GM12874 (cell line): ENCODE results near the gene GNB1L.

Experiments
- TF ChIP-seq, protein P1 (sequence below): IDR thresholded peaks from 2 replicates; pipeline ENCODE4 v1.5.1; 2011; ENCODE audit warnings: low read depth, mild to moderate bottlenecking, control low read depth, low read length, moderate library complexity; ENCODE audit not compliant: insufficient read depth

The GNB1L gene

DNA sequence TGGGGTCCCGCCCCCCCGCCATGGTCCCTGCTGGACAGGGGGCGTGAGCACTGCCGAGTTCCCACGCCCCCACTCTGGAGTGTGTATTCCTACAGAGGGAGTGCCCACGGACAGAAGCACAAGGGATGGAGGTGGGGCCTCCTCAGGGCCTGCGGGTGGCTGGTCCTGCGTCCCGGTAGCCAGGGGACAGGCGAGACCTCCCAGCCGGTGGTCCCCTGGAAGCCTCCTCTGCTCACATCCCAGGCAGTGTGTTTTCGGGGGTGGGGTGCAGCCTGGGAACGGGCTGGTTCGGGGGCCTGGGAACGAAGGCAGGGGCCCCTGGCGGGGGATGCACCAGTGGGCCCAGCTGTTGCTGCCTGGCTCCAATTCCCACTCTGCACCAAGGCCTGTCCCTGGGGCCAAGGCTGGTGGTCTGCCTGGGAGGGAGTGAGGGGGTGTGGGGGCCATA lies 115.2 kb downstream of the GNB1L start:
- TF ChIP-seq, protein P1, sequence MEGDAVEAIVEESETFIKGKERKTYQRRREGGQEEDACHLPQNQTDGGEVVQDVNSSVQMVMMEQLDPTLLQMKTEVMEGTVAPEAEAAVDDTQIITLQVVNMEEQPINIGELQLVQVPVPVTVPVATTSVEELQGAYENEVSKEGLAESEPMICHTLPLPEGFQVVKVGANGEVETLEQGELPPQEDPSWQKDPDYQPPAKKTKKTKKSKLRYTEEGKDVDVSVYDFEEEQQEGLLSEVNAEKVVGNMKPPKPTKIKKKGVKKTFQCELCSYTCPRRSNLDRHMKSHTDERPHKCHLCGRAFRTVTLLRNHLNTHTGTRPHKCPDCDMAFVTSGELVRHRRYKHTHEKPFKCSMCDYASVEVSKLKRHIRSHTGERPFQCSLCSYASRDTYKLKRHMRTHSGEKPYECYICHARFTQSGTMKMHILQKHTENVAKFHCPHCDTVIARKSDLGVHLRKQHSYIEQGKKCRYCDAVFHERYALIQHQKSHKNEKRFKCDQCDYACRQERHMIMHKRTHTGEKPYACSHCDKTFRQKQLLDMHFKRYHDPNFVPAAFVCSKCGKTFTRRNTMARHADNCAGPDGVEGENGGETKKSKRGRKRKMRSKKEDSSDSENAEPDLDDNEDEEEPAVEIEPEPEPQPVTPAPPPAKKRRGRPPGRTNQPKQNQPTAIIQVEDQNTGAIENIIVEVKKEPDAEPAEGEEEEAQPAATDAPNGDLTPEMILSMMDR, result no peak

DNA sequence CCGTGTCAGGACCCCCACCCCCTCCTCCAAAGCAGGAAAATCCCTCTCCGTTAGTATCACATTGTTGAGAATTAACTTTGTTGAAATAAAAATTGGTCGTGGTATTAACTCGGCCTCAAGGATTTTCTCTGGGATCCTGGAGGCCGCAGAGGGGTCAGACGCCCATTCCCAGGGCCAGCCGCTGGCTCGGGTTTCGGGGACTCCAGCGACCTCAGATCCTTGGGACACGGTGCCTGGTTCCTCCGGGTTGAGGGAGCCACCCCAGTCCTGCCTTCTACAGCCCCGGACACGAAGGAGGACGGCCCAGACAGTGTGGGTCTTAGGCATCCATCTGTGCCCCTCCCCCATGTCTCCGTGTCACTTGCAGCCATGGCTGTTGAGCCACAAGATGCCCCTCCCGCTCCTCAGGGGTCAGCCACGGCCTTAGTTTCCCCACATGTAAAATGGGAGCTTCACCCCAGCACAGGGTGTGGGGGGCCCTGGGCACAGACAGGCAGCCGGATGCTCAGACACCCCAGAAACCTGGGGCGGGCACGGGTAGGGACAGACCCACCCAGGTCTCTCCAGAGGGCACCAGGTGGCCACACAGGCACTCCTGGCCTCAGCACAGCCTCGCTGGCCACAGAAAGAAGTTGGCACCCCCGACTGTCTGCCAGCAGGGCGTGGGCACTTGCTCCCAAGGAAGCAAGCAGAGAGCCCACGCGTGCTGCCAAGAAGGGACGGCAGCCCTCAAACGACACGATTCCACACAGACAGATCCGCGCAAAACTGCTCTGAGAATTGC lies 115.8 kb downstream of the GNB1L start:
- TF ChIP-seq, protein P1, result no peak

DNA sequence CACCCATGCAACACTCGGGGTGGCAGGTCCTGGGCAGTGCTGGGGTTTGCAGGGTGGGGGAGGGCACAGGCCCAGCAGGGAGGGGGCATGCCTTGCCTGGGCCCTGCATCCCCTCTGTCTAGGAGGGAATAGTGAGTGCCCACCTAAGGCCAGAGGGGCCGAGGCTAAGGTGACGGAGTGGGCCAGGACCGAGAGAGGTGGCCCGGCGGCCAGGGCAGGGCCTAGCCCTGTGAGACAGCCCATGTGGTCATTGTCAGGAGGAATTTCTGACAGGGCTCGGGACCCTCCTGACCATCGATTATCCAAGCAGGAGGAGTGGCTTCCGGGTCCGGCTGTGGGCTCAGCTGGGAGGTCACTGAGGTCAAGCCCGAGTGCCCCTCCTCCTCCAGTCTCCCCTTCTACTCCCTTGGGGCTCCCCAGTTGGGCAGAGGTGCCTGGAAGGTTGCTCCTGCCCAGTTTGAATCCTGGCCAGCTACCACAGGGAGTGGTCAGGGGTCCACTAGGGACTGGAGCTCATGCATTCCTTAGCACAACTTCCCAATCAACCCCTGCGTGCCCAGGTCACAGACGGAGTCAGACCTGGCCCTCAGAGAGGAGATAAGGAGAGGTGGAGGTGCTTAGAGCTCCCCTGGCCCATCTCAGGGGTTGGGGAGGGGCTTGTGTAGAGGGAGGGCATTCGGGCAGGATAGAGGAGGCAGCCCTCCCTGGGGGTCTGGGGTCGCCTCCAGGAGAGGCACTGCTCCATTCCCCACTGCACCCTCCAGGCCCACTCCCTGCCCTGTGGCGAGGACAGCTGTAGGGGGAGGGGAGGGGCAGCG lies 116.6 kb downstream of the GNB1L start:
- TF ChIP-seq, protein P1, result no peak

DNA sequence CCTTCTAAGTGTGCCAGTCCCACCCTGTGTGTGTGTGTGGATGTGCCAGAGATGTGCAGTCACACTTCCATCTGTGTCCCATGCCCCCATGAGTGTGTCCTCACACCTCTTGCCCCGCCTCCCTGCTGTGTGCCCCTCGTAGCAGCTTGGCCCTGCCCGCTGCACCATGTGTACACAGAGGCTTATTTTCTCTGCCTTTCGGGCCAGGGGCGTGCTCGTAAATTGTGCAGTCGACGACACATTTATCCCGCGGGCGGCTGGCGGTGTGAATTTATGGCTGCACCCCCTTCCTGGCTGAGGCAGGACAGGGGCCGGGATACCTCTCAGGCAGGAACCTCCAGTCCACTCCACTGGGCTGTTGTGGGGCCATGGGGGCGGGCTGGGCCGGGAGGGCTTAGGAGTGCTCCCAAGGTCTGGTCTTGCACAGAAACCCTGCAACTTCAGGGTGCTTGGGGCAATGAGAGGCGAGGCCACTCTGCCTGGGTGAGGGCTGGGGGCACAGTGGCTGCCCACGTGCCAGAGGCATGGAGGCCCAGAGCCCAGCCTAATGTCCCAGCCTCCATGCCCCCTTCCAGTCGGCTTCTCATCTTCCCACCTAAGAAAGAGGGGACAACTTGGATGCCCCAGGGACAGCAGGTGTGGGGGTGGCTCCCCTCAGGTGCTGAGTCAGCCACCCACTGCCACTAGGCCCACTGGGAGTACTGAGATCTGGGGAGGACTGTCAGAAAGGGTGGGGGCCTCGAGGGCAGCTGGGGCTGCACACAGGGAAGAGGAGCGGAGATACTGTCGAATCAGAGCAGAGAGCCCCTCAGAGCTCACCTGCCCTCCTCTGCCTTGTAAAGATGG lies 118.8 kb downstream of the GNB1L start:
- TF ChIP-seq, protein P1, result no peak

DNA sequence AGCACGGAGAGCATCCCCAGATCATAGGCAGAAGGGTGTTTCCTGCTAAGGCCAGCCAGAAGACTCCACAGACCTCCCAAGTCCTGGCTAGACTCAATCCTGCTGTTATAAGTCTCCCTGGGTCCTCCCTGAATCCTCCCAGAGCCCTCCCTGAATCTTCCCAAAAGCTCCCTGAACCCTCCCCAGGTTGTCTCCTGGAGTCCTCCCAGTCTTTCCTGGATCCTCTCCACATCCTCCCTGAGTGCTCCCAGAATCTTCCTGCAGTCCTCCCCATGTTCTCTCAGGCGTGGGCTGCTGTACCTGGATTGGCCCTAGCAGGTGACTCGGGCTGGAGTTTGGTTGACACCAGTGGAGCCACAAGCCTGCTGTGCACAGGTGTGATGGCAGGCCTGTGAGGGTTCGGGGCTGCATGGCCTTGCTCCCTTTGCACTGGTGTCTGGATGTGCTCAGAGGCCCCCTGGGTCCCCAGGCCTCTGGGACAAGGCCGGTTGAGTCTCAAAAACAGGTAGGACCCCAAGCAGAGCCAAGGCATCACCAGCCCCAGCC lies 119.8 kb downstream of the GNB1L start:
- TF ChIP-seq, protein P1, result no peak

DNA sequence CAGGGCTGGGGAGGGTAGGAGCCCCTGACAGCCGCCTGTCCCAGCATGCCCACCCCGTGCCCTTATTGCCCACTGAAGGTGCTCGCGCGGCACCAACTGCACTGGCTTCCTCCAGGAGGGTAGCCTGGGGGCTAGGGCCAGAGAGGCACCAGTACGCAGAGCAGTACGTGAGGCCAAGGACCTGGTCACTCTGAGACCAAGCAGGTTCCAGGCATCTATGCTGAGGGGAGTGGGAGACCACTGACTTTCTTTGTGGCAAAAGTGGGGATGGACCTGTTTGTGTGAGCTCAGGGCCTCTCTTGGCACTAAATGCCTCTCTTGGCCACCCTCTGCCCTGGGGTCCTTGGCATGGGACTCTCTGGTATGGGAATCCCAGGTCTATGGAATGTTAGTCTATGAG lies 120.5 kb downstream of the GNB1L start:
- TF ChIP-seq, protein P1, result no peak
